GM23338 (cell line): ENCODE results near the gene WNT5B. TPM values are rescaled to one million over a fixed set of nuclear protein-coding genes. Genes with fewer than 3 reads are reported as not detected.

Experiments used
- ATAC-seq: fragments of 200-7000 bp; cut with Tn5 transposase; 3 replicates; pipeline ENCODE4 v1.9.1; 2020
- DNase-seq: peaks from one replicate; pipeline ENCODE4 v3.0.0-alpha.2; 2015; ENCODE audit warnings: low spot score
- H2AFZ ChIP-seq: fragments of 200-600 bp; sonication (generic); 2 replicates; pipeline ENCODE4 v1.8.0; 2016; ENCODE audit warnings: antibody characterized with exemption, mild to moderate bottlenecking, moderate library complexity
- H3F3A ChIP-seq: fragments of 200-600 bp; sonication (generic); replicated peaks from 2 replicates; pipeline ENCODE4 v1.8.0; 2017; ENCODE audit warnings: antibody characterized with exemption, mixed run types, low read depth
- H3K27ac ChIP-seq: fragments of 200-600 bp; sonication (generic); 2 replicates; pipeline ENCODE4 v1.6.1; 2016; ENCODE audit warnings: low read depth
- H3K27me3 ChIP-seq: fragments of 200-600 bp; sonication (generic); 2 replicates; pipeline ENCODE4 v1.8.0; 2016; ENCODE audit warnings: mild to moderate bottlenecking, mixed run types, moderate library complexity; ENCODE audit not compliant: insufficient read depth
- H3K36me3 ChIP-seq: fragments of 200-600 bp; sonication (generic); 2 replicates; pipeline ENCODE4 v1.8.0; 2016; ENCODE audit warnings: mild to moderate bottlenecking; ENCODE audit not compliant: insufficient read depth
- H3K4me1 ChIP-seq: fragments of 200-600 bp; sonication (generic); 2 replicates; pipeline ENCODE4 v1.8.0; 2016; ENCODE audit warnings: mild to moderate bottlenecking, moderate library complexity; ENCODE audit not compliant: insufficient read depth
- H3K4me2 ChIP-seq: fragments of 200-600 bp; sonication (generic); 2 replicates; pipeline ENCODE4 v1.7.1; 2017; ENCODE audit warnings: mixed run types
- H3K4me3 ChIP-seq: fragments of 200-600 bp; sonication (generic); 2 replicates; pipeline ENCODE4 v1.6.1; 2016; ENCODE audit warnings: mixed run types
- H3K79me2 ChIP-seq: fragments of 200-600 bp; sonication (generic); replicated peaks from 2 replicates; pipeline ENCODE4 v1.8.0; 2017; ENCODE audit warnings: mild to moderate bottlenecking; ENCODE audit not compliant: insufficient read depth
- H3K9me2 ChIP-seq: fragments of 200-600 bp; sonication (generic); 2 replicates; pipeline ENCODE4 v1.8.0; 2017; ENCODE audit not compliant: insufficient read depth
- H4K20me1 ChIP-seq: fragments of 200-600 bp; sonication (generic); replicated peaks from 2 replicates; pipeline ENCODE4 v1.8.0; 2017; ENCODE audit warnings: mild to moderate bottlenecking; ENCODE audit not compliant: insufficient read depth
- H3K27ac Mint-ChIP-seq: 2 replicates; pipeline ENCODE4 v1.8.0; 2020; ENCODE audit warnings: inconsistent platforms, mild to moderate bottlenecking, moderate library complexity, mixed read lengths
- H3K27me3 Mint-ChIP-seq: 3 replicates; pipeline ENCODE4 v1.8.0; 2022; ENCODE audit warnings: low read depth, mild to moderate bottlenecking, moderate library complexity, mixed read lengths, inconsistent platforms; ENCODE audit not compliant: insufficient read depth, poor library complexity
- H3K36me3 Mint-ChIP-seq: 3 replicates; pipeline ENCODE4 v1.8.0; 2021; ENCODE audit warnings: low read depth, mild to moderate bottlenecking, inconsistent platforms, moderate library complexity, mixed read lengths
- H3K4me1 Mint-ChIP-seq: 3 replicates; pipeline ENCODE4 v1.8.0; 2020; ENCODE audit warnings: mild to moderate bottlenecking, inconsistent platforms, mixed read lengths
- H3K4me3 Mint-ChIP-seq: 3 replicates; pipeline ENCODE4 v1.8.0; 2021; ENCODE audit warnings: moderate library complexity, mild to moderate bottlenecking, inconsistent platforms, mixed read lengths
- H3K9me3 Mint-ChIP-seq: 3 replicates; pipeline ENCODE4 v1.8.0; 2020; ENCODE audit warnings: moderate library complexity, mild to moderate bottlenecking, inconsistent platforms, mixed read lengths
- CREB1 ChIP-seq: fragments of 250-450 bp; sonication (Bioruptor Pico); IDR thresholded peaks from 2 replicates; pipeline ENCODE4 v1.5.0; 2020; ENCODE audit warnings: low read depth, mild to moderate bottlenecking, moderate library complexity
- EZH2 ChIP-seq: fragments of 200-600 bp; sonication (generic); IDR thresholded peaks from one replicate; pipeline ENCODE4 v1.8.0; 2017; ENCODE audit warnings: antibody characterized with exemption, mild to moderate bottlenecking, low read depth; ENCODE audit not compliant: unreplicated experiment
- JUNB ChIP-seq: IDR thresholded peaks from one replicate; pipeline ENCODE4 v1.6.1; 2016; ENCODE audit warnings: antibody characterized with exemption; ENCODE audit not compliant: unreplicated experiment
- REST ChIP-seq: IDR thresholded peaks from one replicate; pipeline ENCODE4 v1.6.1; 2018; ENCODE audit warnings: antibody characterized with exemption; ENCODE audit not compliant: unreplicated experiment
- STAT1 ChIP-seq: IDR thresholded peaks from one replicate; pipeline ENCODE4 v1.6.1; 2016; ENCODE audit warnings: antibody characterized with exemption; ENCODE audit not compliant: unreplicated experiment
- polyA plus RNA-seq: library from polyadenylated mRNA; unstranded; fragments of >200 nt; fragmentation: Nextera tagmentation; extraction: Ambion mirVana; gene quantifications from 2 replicates; pipeline ENCODE4 v1.2.1, GENCODE V29; 2016
- total RNA-seq: library from RNA; depleted of rRNA; stranded (reverse); fragments of >200 nt; shearing (Covaris generic); gene quantifications from 2 replicates; pipeline ENCODE4 v1.2.3, GENCODE V29; 2014
- TF ChIP-seq, protein P1 (sequence below), 2 experiments: fragments of 200-600 bp in 1 of 2; sonication (generic) in 1 of 2; conservative IDR thresholded peaks; 2 replicates each; pipeline versions ENCODE4 v1.5.1 to v1.6.1; 2016 to 2017; ENCODE audit warnings: antibody characterized with exemption in 2 of 2, low read depth in 2 of 2, mild to moderate bottlenecking in 2 of 2, moderate library complexity in 1 of 2

The WNT5B gene
- total and polyA plus RNA-seq, 2 experiments from 2014 or later = 1.4 to 2.7 TPM

DNA sequence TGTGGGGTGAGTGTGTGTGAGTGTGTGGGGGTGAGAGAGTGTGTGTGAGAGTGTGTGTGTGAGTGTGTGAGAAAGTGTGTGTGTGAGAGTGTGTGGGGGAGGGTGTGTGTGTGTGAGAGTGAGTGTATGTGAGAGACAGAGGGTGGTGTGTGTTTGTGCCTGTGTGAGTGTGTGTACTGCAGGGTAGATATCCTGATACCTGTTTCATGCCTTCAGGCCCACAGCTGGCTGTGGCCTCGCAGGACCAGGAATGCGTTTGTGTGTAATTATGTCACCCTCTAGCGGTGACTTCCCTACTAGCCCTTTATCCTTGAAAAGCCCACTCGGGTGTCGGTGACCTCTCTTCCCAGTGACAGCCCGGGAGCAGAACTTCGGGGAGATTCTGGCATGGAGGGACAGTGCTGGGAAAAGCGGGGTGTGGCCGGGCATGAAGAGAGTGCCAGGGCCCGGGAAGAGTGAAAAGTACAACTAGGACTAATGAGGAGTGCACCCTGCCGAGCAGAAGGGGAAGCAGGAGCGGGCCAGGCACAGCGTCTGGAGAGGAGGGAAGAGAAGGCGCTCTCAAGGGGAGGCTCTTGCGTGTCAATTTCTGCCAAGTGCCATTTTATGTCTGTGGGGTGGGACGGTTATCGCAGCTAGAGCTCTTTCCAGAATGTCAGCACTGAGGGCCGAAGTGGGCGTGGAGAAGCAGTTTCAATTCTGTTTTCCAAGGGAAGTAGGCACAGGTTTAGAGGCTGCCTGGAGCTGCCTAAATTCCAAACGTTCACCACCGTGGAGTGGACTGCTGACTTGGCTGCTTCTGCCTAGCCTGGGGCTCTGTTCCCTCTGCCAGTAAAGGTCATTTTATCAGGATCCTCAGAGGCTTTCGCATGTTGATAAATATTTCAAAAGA, 23.7 kb upstream of the WNT5B start:
- no peaks in the 10 kb centered on the region for H3K9me3 Mint-ChIP-seq
- Histone ChIP-seq H3K79me2 (no peaks in the 10 kb centered on the region), H3K27ac (no peak overlapping the region), H3F3A (no peaks in the 10 kb centered on the region; the same call in 1 of the 2 replicates), H3K36me3 (no peaks in the 10 kb centered on the region), H3K4me2 (peak overlapping the region; percentile 93), H3K4me1 (peaks cover 14% of the 10 kb centered on the region), H3K9me2 (no peaks in the 10 kb centered on the region), H3K27me3 (peaks cover 34% of the 10 kb centered on the region), H2AFZ (peak overlapping the region; percentile 97), H4K20me1 (no peaks in the 10 kb centered on the region; the same call in 1 of the 2 replicates), H3K4me3 (peak overlapping the region; percentile 64)
- ATAC-seq (peak; percentile 80), DNase-seq (peak; percentile 85)
- H3K4me3 Mint-ChIP-seq = peak overlapping the region; percentile 73
- H3K27me3 Mint-ChIP-seq = peaks cover 30% of the 10 kb centered on the region
- TF ChIP-seq, protein P1, sequence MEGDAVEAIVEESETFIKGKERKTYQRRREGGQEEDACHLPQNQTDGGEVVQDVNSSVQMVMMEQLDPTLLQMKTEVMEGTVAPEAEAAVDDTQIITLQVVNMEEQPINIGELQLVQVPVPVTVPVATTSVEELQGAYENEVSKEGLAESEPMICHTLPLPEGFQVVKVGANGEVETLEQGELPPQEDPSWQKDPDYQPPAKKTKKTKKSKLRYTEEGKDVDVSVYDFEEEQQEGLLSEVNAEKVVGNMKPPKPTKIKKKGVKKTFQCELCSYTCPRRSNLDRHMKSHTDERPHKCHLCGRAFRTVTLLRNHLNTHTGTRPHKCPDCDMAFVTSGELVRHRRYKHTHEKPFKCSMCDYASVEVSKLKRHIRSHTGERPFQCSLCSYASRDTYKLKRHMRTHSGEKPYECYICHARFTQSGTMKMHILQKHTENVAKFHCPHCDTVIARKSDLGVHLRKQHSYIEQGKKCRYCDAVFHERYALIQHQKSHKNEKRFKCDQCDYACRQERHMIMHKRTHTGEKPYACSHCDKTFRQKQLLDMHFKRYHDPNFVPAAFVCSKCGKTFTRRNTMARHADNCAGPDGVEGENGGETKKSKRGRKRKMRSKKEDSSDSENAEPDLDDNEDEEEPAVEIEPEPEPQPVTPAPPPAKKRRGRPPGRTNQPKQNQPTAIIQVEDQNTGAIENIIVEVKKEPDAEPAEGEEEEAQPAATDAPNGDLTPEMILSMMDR (conservative IDR thresholded peaks at IDR 0.05; ENCODE audit: low read depth in 2 of 2) = peak; percentile 80 to 92
- no peak for TF ChIP-seq EZH2
- peaks cover 11% of the 10 kb centered on the region for H3K4me1 Mint-ChIP-seq
- H3K36me3 Mint-ChIP-seq = no peaks in the 10 kb centered on the region
- no peak overlapping the region for H3K27ac Mint-ChIP-seq

DNA sequence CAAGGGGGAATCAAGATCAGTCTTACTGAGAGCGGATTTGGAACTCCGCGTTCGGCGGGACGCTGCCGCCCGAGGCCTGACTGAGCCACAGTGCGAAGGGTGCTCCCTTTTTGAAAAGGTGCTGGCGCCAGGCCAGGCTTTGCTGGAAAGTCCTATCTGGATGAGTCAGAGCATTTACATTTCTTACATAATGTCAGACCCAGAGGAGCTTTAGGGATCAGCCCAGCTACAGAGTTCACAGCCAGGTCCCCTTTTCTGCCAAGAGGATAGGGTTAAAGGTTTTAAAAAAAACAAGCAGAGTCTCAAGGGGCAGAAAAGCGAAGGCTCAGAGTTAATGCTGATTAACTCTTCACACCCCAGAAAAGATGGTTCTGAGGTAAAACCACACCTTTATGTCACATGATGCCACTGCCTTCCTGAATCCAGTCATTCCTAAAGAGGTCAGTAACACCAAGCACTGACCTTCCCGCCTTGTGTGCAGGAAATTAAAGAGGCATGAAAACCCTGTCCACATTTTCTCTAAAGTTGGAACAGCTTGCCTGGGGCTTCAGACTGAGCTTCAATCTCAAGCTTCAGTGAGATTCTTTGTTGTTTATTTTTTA, 22.9 kb upstream of the WNT5B start:
- Mint-ChIP-seq H3K27ac (no peak overlapping the region), H3K4me3 (peak overlapping the region; percentile 73), H3K9me3 (no peaks in the 10 kb centered on the region), H3K4me1 (peaks cover 9% of the 10 kb centered on the region), H3K27me3 (peaks cover 30% of the 10 kb centered on the region), H3K36me3 (no peaks in the 10 kb centered on the region)
- no peak overlapping the region for H3K27ac ChIP-seq
- DNase-seq (peak; percentile 61), ATAC-seq (peak; percentile 76)
- H3K4me2 ChIP-seq = peak overlapping the region; percentile 93
- H3K36me3 ChIP-seq = no peaks in the 10 kb centered on the region
- peaks cover 11% of the 10 kb centered on the region for H3K4me1 ChIP-seq
- peak overlapping the region; percentile 97 for H2AFZ ChIP-seq
- peak; percentile 36 for TF ChIP-seq EZH2
- TF ChIP-seq JUNB = no peak
- H3K27me3 ChIP-seq = peaks cover 34% of the 10 kb centered on the region
- H3F3A ChIP-seq = no peaks in the 10 kb centered on the region; the same call in 1 of the 2 replicates
- H4K20me1 ChIP-seq = no peaks in the 10 kb centered on the region; the same call in 1 of the 2 replicates
- H3K9me2 ChIP-seq = no peaks in the 10 kb centered on the region
- no peaks in the 10 kb centered on the region for H3K79me2 ChIP-seq
- H3K4me3 ChIP-seq = peak overlapping the region; percentile 64

GRCh38 chr12:1607940-1608712, 20.9 kb upstream of the WNT5B start:
- Histone ChIP-seq H3K4me2 (no peak overlapping the region), H3F3A (no peaks in the 10 kb centered on the region; the same call in 1 of the 2 replicates), H3K9me2 (no peaks in the 10 kb centered on the region), H3K79me2 (no peaks in the 10 kb centered on the region), H3K27me3 (peaks cover 34% of the 10 kb centered on the region), H2AFZ (no peak overlapping the region), H3K4me3 (no peak overlapping the region), H3K27ac (no peak overlapping the region), H3K36me3 (no peaks in the 10 kb centered on the region), H3K4me1 (peaks cover 11% of the 10 kb centered on the region), H4K20me1 (no peaks in the 10 kb centered on the region; the same call in 1 of the 2 replicates)
- Mint-ChIP-seq H3K9me3 (no peaks in the 10 kb centered on the region), H3K27me3 (peaks cover 28% of the 10 kb centered on the region), H3K27ac (no peak overlapping the region), H3K4me1 (peaks cover 9% of the 10 kb centered on the region), H3K4me3 (no peak overlapping the region), H3K36me3 (no peaks in the 10 kb centered on the region)
- no peak for ATAC-seq
- no peak for DNase-seq
- TF ChIP-seq STAT1 = no peak
- no peak for TF ChIP-seq CREB1 (CRISPR knock-in tag)
- TF ChIP-seq EZH2 = no peak
- TF ChIP-seq, protein P1 (conservative IDR thresholded peaks at IDR 0.05; ENCODE audit: low read depth in 2 of 2) = no peak
- TF ChIP-seq REST = no peak
- no peak for TF ChIP-seq JUNB
